Mucosa of descending colon (tissue), 3 donors: ENCODE data around the gene GLOD5. TPM values are rescaled to one million over a fixed set of nuclear protein-coding genes. Genes with fewer than 3 reads are reported as not detected.

ENCODE experiments used
- ATAC-seq: fragments of 200-7000 bp; cut with Tn5 transposase; one replicate; pipeline ENCODE4 v1.9.1; 2020; ENCODE audit warnings: mild to moderate bottlenecking, moderate library complexity
- DNase-seq, 3 donors: peaks; one replicate each; pipeline ENCODE4 v3.0.0-alpha.2; 2020
- H3K36me3 ChIP-seq: fragments of 200-600 bp; one replicate; pipeline ENCODE4 v1.8.0; 2021; ENCODE audit warnings: low read depth, mild to moderate bottlenecking
- H3K4me1 ChIP-seq: fragments of 200-600 bp; one replicate; pipeline ENCODE4 v1.8.0; 2021; ENCODE audit warnings: low read depth, mild to moderate bottlenecking
- H3K4me3 ChIP-seq: fragments of 200-600 bp; one replicate; pipeline ENCODE4 v1.8.0; 2021; ENCODE audit warnings: mild to moderate bottlenecking
- H3K9me3 ChIP-seq: fragments of 200-600 bp; one replicate; pipeline ENCODE4 v1.8.0; 2021; ENCODE audit warnings: mild to moderate bottlenecking
- intact Hi-C, 2 donors: fragments of 100-400 bp; cut with DNase I in 1 of 2; cut with micrococcal nuclease in 1 of 2; formaldehyde crosslinking; loops; one replicate each; pipeline versions ENCODE4 v1.11.0 to v1.11.1; 2022; cut with DNase I, micrococcal nuclease
- total RNA-seq, 3 donors: library from RNA; stranded (reverse); fragmentation: NEBNext Ultra II Directional in 2 of 3; extraction: Animal tissue kit (Norgen Biotek cat#: 25700) in 2 of 3; gene quantifications; one replicate each; pipeline versions ENCODE4 v1.2.1 to v1.2.4, GENCODE V29; 2021 to 2023
- TF ChIP-seq, protein P1 (sequence below): fragments of 200-600 bp; IDR thresholded peaks from one replicate; pipeline ENCODE4 v1.8.0; 2022; ENCODE audit warnings: antibody characterized with exemption, mild to moderate bottlenecking
- donor health status: DM: no; HTN: no; CAD: no; lungs with moderate emphysema.
- donor health status: DM: no; HTN: no; CAD: no.
- donor health status: DM: no; HTN: yes; CAD: no.

The GLOD5 gene
- total RNA-seq, 3 donors from 2014 or later: 4.3 to 9.9 (median 7.1) TPM

DNA sequence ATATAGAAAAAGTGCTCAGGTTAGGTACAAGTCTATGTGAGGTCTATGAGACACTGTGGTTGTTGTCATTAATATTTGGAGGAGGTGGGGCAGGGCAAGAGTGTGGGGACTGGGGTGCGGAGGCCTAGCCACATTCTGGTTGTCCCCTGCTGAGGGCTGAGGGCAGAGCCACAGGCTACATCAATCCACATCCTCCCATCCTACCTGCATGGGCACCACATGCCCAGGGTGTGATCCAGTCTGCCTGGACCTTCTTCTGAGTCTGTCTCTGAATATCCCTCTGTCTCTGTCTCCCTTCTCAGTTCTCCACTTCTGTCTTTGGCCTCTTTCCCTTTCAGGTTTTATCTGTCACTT, 23.6 kb downstream of the GLOD5 start:
- intact Hi-C loops: no loop called here

GRCh38 chrX:48785540-48786214, 24.1 kb downstream of the GLOD5 start:
- TF ChIP-seq, protein P1, sequence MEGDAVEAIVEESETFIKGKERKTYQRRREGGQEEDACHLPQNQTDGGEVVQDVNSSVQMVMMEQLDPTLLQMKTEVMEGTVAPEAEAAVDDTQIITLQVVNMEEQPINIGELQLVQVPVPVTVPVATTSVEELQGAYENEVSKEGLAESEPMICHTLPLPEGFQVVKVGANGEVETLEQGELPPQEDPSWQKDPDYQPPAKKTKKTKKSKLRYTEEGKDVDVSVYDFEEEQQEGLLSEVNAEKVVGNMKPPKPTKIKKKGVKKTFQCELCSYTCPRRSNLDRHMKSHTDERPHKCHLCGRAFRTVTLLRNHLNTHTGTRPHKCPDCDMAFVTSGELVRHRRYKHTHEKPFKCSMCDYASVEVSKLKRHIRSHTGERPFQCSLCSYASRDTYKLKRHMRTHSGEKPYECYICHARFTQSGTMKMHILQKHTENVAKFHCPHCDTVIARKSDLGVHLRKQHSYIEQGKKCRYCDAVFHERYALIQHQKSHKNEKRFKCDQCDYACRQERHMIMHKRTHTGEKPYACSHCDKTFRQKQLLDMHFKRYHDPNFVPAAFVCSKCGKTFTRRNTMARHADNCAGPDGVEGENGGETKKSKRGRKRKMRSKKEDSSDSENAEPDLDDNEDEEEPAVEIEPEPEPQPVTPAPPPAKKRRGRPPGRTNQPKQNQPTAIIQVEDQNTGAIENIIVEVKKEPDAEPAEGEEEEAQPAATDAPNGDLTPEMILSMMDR: no peak
- ATAC-seq: no peak
- H3K36me3 ChIP-seq: no peaks in the 10 kb centered on the region
- H3K9me3 ChIP-seq: no peaks in the 10 kb centered on the region
- no peak for DNase-seq
- intact Hi-C loops: no loop called here
- H3K4me1 ChIP-seq: no peaks in the 10 kb centered on the region
- no peak overlapping the region for H3K4me3 ChIP-seq

More for the DNA sequence above, 23.6 kb downstream of the GLOD5 start:
- H3K36me3 ChIP-seq: no peaks in the 10 kb centered on the region
- H3K9me3 ChIP-seq: no peaks in the 10 kb centered on the region
- ATAC-seq: no peak
- no peak overlapping the region for H3K4me3 ChIP-seq
- TF ChIP-seq, protein P1: no peak
- no peaks in the 10 kb centered on the region for H3K4me1 ChIP-seq
- DNase-seq: no peak

GRCh38 chrX:48786341-48786800, 24.8 kb downstream of the GLOD5 start, which contains the start of gene GATA1:
TSS of gene GATA1 (plus strand) at chrX:48786590. CDS start at chrX:48791110, 4,520 bp downstream.
- no peaks in the 10 kb centered on the region for H3K36me3 ChIP-seq
- no peak within 1 kb of the TSS for H3K4me3 ChIP-seq
- DNase-seq: no peak
- no peaks in the 10 kb centered on the region for H3K4me1 ChIP-seq
- TF ChIP-seq, protein P1: no peak
- H3K9me3 ChIP-seq: no peaks in the 10 kb centered on the region
- intact Hi-C loops: no loop called here
- ATAC-seq: no peak

- no peaks in the 10 kb centered on the region for H3K36me3 ChIP-seq
- DNase-seq (no peak), ATAC-seq (no peak)
- TF ChIP-seq, protein P1: no peak
- no peaks in the 10 kb centered on the region for H3K9me3 ChIP-seq
- no peaks in the 10 kb centered on the region for H3K4me1 ChIP-seq
- intact Hi-C loops: no loop called here
- no peak overlapping the region for H3K4me3 ChIP-seq
These were observed 25.4 kb downstream of the GLOD5 start for GRCh38 chrX:48786825-48787504.

DNA sequence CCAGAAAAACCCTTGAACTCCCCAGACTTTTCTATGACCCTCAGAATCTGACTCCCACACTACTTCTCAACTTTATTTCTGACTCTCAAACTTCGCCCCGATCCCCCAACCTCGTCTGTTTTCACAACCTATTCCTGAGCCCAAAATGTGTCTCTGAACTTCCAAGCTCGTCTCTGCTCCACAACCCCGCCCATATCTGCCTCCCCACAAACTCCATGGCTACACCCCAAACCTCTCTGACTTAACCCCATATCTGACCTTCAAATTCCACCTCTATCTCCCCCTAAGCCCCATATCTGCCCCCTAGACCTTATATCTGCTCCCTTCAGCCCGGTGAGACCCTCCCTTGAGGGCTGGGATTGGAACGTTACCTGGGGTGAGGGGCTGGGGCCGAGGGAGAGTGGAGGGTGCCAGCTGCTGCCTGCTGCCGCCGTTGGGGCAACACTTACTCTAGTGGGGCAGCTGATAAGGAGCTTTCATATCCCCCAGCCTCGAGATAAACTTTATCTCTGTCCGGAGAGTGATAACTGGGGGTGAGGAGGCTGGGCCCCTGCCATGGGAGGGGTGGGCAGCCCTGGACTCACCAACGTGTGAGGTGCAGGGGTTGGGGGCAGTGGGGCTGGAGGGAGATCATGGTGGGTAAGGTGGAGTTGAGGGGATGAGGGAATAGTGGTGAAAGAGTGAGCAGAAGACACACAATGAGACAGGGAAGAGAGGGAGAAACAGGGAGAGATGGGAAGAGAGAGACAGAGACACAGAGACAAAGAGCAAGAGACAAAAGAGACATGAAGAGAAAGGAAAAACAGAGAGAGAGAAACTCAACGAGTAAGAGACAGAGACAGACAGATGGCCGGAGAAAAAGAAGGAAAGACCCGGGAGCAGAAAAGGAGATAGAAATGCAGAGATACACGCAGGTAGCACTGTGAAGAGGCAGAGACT, 26.2 kb downstream of the GLOD5 start:
- intact Hi-C loops: no loop called here
- no peaks in the 10 kb centered on the region for H3K9me3 ChIP-seq
- no peaks in the 10 kb centered on the region for H3K36me3 ChIP-seq
- no peaks in the 10 kb centered on the region for H3K4me1 ChIP-seq
- TF ChIP-seq, protein P1: no peak
- no peak for ATAC-seq
- DNase-seq: no peak
- H3K4me3 ChIP-seq: no peak overlapping the region
